Keratinocyte (primary cell): Measurements from ENCODE around the gene ITIH4. TPM values are rescaled to one million over a fixed set of nuclear protein-coding genes. Genes with fewer than 3 reads are reported as not detected.

Experiments
- DNase-seq: peaks from one replicate; pipeline ENCODE4 v3.0.0-alpha.2; 2011; ENCODE audit warnings: low read depth, missing footprints, low spot score
- FAIRE-seq: peaks from 2 replicates; lab custom pipeline; 2011; peaks lifted over from hg19 to GRCh38; lab: Jason Lieb, UNC
- H2AFZ ChIP-seq: 2 replicates; pipeline ENCODE4 v1.6.0; 2012; ENCODE audit warnings: low read length, control low read depth, inconsistent platforms; ENCODE audit not compliant: control insufficient read depth
- H3K27ac ChIP-seq: 2 replicates; pipeline ENCODE4 v1.5.1; 2011; ENCODE audit warnings: low read length; ENCODE audit not compliant: control insufficient read depth, insufficient read depth
- H3K27me3 ChIP-seq: 3 replicates; pipeline ENCODE4 v1.6.0; 2011; ENCODE audit warnings: low read length; ENCODE audit not compliant: control insufficient read depth, insufficient read depth; ENCODE audit errors: extremely low read depth
- H3K36me3 ChIP-seq, 2 experiments: 2 replicates in 1 of 2; 3 replicates in 1 of 2; pipeline ENCODE4 v1.5.1; 2011; ENCODE audit warnings: low read length in 2 of 2, mild to moderate bottlenecking in 1 of 2; ENCODE audit not compliant: control insufficient read depth in 2 of 2, insufficient read depth in 2 of 2; ENCODE audit errors: extremely low read depth in 1 of 2
- H3K4me1 ChIP-seq: 3 replicates; pipeline ENCODE4 v1.5.1; 2011; ENCODE audit warnings: low read length; ENCODE audit not compliant: control insufficient read depth, insufficient read depth; ENCODE audit errors: extremely low read depth
- H3K4me2 ChIP-seq: 3 replicates; pipeline ENCODE4 v1.6.0; 2011; ENCODE audit warnings: low read depth, low read length; ENCODE audit not compliant: control insufficient read depth, insufficient read depth; ENCODE audit errors: extremely low read depth
- H3K4me3 ChIP-seq, 3 experiments: fragments of 200-600 bp in 1 of 3; sonication (generic) in 1 of 3; 2 replicates in 2 of 3; 3 replicates in 1 of 3; pipeline ENCODE4 v1.5.1; 2011 to 2016; ENCODE audit warnings: low read length in 3 of 3, mild to moderate bottlenecking in 3 of 3, control low read depth in 2 of 3, inconsistent platforms in 1 of 3, low read depth in 1 of 3, mixed read lengths in 1 of 3, mixed run types in 1 of 3, moderate library complexity in 1 of 3; ENCODE audit not compliant: control insufficient read depth in 2 of 3, insufficient read depth in 2 of 3; ENCODE audit errors: extremely low read depth in 1 of 3
- H3K79me2 ChIP-seq: 2 replicates; pipeline ENCODE4 v1.6.0; 2012; ENCODE audit warnings: low read length; ENCODE audit not compliant: control insufficient read depth, insufficient read depth
- H3K9ac ChIP-seq: 3 replicates; pipeline ENCODE4 v1.6.0; 2011; ENCODE audit warnings: low read length; ENCODE audit not compliant: control insufficient read depth, insufficient read depth; ENCODE audit errors: extremely low read depth
- H3K9me1 ChIP-seq: 3 replicates; pipeline ENCODE4 v1.6.0; 2011; ENCODE audit warnings: low read length; ENCODE audit not compliant: control insufficient read depth, insufficient read depth; ENCODE audit errors: extremely low read depth
- H3K9me3 ChIP-seq: 2 replicates; pipeline ENCODE4 v1.5.1; 2012; ENCODE audit warnings: low read depth, low read length; ENCODE audit not compliant: control insufficient read depth
- H4K20me1 ChIP-seq: 3 replicates; pipeline ENCODE4 v1.6.0; 2011; ENCODE audit warnings: low read length; ENCODE audit not compliant: control insufficient read depth, insufficient read depth; ENCODE audit errors: extremely low read depth
- CTCF ChIP-seq, 3 experiments: IDR thresholded peaks in 1 of 3; conservative IDR thresholded peaks in 1 of 3; optimal IDR thresholded peaks in 1 of 3; 2 replicates in 2 of 3; 3 replicates in 1 of 3; pipeline versions ENCODE3 to v1.5.1; 2011; ENCODE audit warnings: low read length in 3 of 3, mild to moderate bottlenecking in 3 of 3, moderate library complexity in 2 of 3, control low read depth in 1 of 3, inconsistent platforms in 1 of 3; ENCODE audit not compliant: insufficient read depth in 2 of 3; ENCODE audit errors: extremely low read depth in 1 of 3
- EZH2 ChIP-seq: IDR thresholded peaks from one replicate; pipeline ENCODE4 v1.6.1; 2012; ENCODE audit warnings: inconsistent platforms, mild to moderate bottlenecking, low read length, moderate library complexity
- dilution Hi-C: fragments of 300-500 bp; cut with MboI; formaldehyde crosslinking; loops from one replicate; pipeline ENCODE4 v1.7.0; 2020; ENCODE audit warnings: low sequenced_read_pairs; ENCODE audit not compliant: extremely low pct_ligation_motif_present
- polyA plus RNA-seq, 5 experiments: library from polyadenylated mRNA; depleted of rRNA in 3 of 5; stranded (reverse) in 3 of 5; stranded (forward) in 1 of 5; unstranded in 1 of 5; fragments of >200 nt; gene quantifications; 1 replicate in 1 of 5; 2 replicates in 3 of 5; 3 replicates in 1 of 5; pipeline versions ENCODE4 v1.2.1 to v1.2.3, GENCODE V29; 2011 to 2012; ENCODE audit warnings: missing spikeins in 2 of 5, low read depth in 1 of 5, low replicate concordance in 1 of 5

ITIH4 gene
- polyA plus RNA-seq, 1 donor (not counting 4 experiments of a cell fraction or from before 2014, with no cell fraction given), result 1.4 TPM

DNA sequence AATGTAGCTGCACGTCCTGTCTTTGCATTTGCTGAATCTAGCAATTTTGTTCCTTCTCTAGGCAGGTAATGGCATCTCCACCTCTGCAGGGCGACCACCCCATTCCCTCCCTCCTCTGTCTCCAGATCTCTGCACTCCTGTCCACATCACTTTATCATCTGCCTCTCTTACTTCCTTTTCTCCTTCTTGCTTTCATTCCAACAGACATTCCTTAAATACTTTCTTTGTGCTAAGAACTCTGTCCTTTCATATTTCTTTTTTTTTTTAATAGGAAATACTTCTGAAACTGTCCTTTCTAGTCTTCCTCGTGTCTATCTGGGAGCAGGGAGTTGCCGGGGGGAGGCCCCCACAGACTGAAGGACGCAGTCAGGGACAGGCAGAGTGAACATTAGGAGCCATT is 28.6 kb downstream of the ITIH4 start:
- FAIRE-seq, result no peak
- Histone ChIP-seq H3K4me1 (peaks cover 4% of the 10 kb centered on the region), H3K36me3 (no peaks in the 10 kb centered on the region), H3K9me3 (no peaks in the 10 kb centered on the region), H3K4me2 (no peak overlapping the region), H3K27ac (no peak overlapping the region), H2AFZ (no peak overlapping the region), H3K79me2 (no peaks in the 10 kb centered on the region), H3K9ac (no peak overlapping the region), H3K9me1 (peaks cover 2% of the 10 kb centered on the region), H4K20me1 (no peaks in the 10 kb centered on the region), H3K27me3 (peaks cover 4% of the 10 kb centered on the region), H3K4me3 (no peak overlapping the region)
- dilution Hi-C loops, result no loop called here
- TF ChIP-seq EZH2 (no peak), CTCF (optimal IDR thresholded peaks at IDR 0.05 in 1 of 3, IDR thresholded peaks at IDR 0.05 in 1 of 3, conservative IDR thresholded peaks at IDR 0.05 in 1 of 3; ENCODE audit: extremely low read depth in 1 of 3, insufficient read depth in 2 of 3, low read length in 3 of 3) (no peak)
- DNase-seq, result no peak

- Histone ChIP-seq H3K9me1 (peaks cover 2% of the 10 kb centered on the region), H3K4me3 (no peak overlapping the region), H3K4me2 (no peak overlapping the region), H3K9ac (no peak overlapping the region), H3K36me3 (no peaks in the 10 kb centered on the region), H3K27ac (no peak overlapping the region), H3K4me1 (peaks cover 4% of the 10 kb centered on the region), H2AFZ (no peak overlapping the region), H3K27me3 (peaks cover 4% of the 10 kb centered on the region), H4K20me1 (no peaks in the 10 kb centered on the region), H3K9me3 (no peaks in the 10 kb centered on the region), H3K79me2 (no peaks in the 10 kb centered on the region)
- no peak for FAIRE-seq
- dilution Hi-C loops, result no loop called here
- DNase-seq, result no peak
- TF ChIP-seq CTCF (optimal IDR thresholded peaks at IDR 0.05 in 1 of 3, IDR thresholded peaks at IDR 0.05 in 1 of 3, conservative IDR thresholded peaks at IDR 0.05 in 1 of 3; ENCODE audit: extremely low read depth in 1 of 3, insufficient read depth in 2 of 3, low read length in 3 of 3), result no peak
- TF ChIP-seq EZH2, result no peak
These were observed 30.4 kb downstream of the ITIH4 start for GRCh38 chr3:52800079-52800478.
